Aorta (tissue), 5 donors: ENCODE data around the gene TRPM3. TPM values are rescaled to one million over a fixed set of nuclear protein-coding genes. Genes with fewer than 3 reads are reported as not detected.

Source experiments
- ATAC-seq: fragments of 200-7000 bp; cut with Tn5 transposase; one replicate; pipeline ENCODE4 v1.9.1; 2022; ENCODE audit warnings: moderate library complexity; ENCODE audit not compliant: low FRiP score
- DNase-seq, 2 donors: peaks; one replicate each; pipeline ENCODE4 v3.0.0-alpha.2; 2020
- H3K27ac ChIP-seq, 2 donors: one replicate each; pipeline ENCODE4 v1.5.1; 2013; ENCODE audit warnings: low read length in 2 of 2, mild to moderate bottlenecking in 2 of 2, moderate library complexity in 2 of 2, control low read depth in 1 of 2, inconsistent platforms in 1 of 2, low read depth in 1 of 2
- H3K27me3 ChIP-seq, 2 donors: one replicate each; pipeline ENCODE4 v1.6.1; 2013; ENCODE audit warnings: control low read depth in 1 of 2, low read length in 1 of 2, mild to moderate bottlenecking in 1 of 2, moderate library complexity in 1 of 2; ENCODE audit not compliant: insufficient read depth in 2 of 2, control insufficient read depth in 1 of 2
- H3K36me3 ChIP-seq, 2 donors: one replicate each; pipeline ENCODE4 v1.6.1; 2013; ENCODE audit warnings: control low read depth in 1 of 2, low read length in 1 of 2, mild to moderate bottlenecking in 1 of 2; ENCODE audit not compliant: insufficient read depth in 2 of 2, control insufficient read depth in 1 of 2
- H3K4me1 ChIP-seq, 2 donors: one replicate each; pipeline ENCODE4 v1.6.1; 2013; ENCODE audit warnings: low read length in 2 of 2, control low read depth in 1 of 2, mild to moderate bottlenecking in 1 of 2, moderate library complexity in 1 of 2; ENCODE audit not compliant: insufficient read depth in 2 of 2, control insufficient read depth in 1 of 2
- H3K4me3 ChIP-seq, 2 donors: one replicate each; pipeline ENCODE4 v1.5.1; 2013; ENCODE audit warnings: low read length in 2 of 2, control low read depth in 1 of 2, mild to moderate bottlenecking in 1 of 2
- H3K9me3 ChIP-seq: one replicate; pipeline ENCODE4 v1.6.1; 2013; ENCODE audit warnings: mild to moderate bottlenecking, low read length; ENCODE audit not compliant: control insufficient read depth
- WGBS, 2 donors: extraction: QIAGEN DNeasy Blood & Tissue Kit; methylation state at CpG; one replicate each; pipeline ENCODE4 v1.1.7; 2013; 5-methylcytosine and 5-hydroxymethylcytosine counted together
- intact Hi-C, 2 donors: fragments of 100-400 bp; cut with DNase I; formaldehyde crosslinking; loops; one replicate each; pipeline versions ENCODE4 v1.14.2 to v1.15.0; 2022
- polyA plus RNA-seq, 2 donors: library from polyadenylated mRNA; stranded (reverse); fragments of 200-250 nt; gene quantifications; one replicate each; pipeline ENCODE4 v1.2.3, GENCODE V29; 2013
- total RNA-seq, 2 donors: library from RNA; stranded (reverse); fragmentation: NEBNext Ultra II Directional; extraction: Animal tissue kit (Norgen Biotek cat#: 25700); gene quantifications; one replicate each; pipeline ENCODE4 v1.2.1, GENCODE V29; 2021
- donor health status: healthy with polysubstance abuse.
- donor health status: Bipolar disorder and iron deficiency.
- donor health status: DM: no; HTN: no; CAD: no.
- donor health status: DM: no; HTN: no; CAD: no.
- donor health status: DM: yes; HTN: yes; CAD: no.

Gene TRPM3
- total and polyA plus RNA-seq, 4 donors, result 0.13 to 5.7 (median 1.7) TPM

DNA sequence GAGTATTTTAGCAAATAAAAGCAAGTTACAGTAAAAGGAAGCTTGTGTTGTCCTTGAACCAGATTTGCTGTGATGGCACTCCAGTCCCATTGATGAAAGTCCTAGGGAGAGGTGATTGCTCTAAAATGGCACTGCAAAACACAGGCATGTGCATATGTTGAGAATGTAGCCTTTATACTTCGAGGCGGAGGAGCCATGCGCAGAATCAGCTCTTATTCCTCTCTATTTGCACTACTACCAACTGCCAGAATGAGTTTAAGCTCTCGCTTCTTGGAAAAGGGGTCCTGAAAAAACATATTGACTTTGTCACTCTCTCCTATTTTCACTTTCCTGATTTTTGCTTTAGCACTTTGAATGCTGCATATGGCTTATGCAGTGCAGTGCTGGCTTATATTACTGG lies 429.0 kb downstream of the TRPM3 start:
- DNase-seq, result no peak

DNA sequence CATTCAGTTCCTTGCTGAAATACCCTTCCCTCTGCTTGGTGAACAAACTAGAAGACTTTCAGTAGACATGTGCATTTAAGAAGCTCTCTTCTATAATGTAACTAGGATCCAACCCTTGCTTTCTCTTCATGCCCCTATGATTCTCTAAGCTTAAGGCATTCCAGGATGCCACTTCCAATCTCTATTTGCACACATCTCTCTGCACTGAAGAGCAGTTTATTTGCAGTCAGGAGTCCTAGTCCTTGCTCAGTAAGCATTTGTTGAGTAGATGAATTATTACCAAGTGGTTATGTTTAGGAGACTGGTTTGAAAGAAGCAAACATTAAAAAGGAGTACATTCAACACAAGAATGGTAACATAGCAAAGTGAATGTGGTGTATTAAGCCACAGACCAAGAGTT lies 432.7 kb downstream of the TRPM3 start:
- ATAC-seq, result no peak

More for the DNA sequence above, 429.0 kb downstream of the TRPM3 start:
- ATAC-seq, result no peak
- WGBS, 2 donors, result 93 to 96% methylated on average over 4 of the region's 4 CpGs
- Histone ChIP-seq H3K9me3 (no peaks in the 10 kb centered on the region), H3K27ac (no peak overlapping the region), H3K4me1 (no peaks in the 10 kb centered on the region), H3K4me3 (no peak overlapping the region), H3K27me3 (no peaks in the 10 kb centered on the region), H3K36me3 (no peaks in the 10 kb centered on the region)
- intact Hi-C loops, result no loop called here

DNA sequence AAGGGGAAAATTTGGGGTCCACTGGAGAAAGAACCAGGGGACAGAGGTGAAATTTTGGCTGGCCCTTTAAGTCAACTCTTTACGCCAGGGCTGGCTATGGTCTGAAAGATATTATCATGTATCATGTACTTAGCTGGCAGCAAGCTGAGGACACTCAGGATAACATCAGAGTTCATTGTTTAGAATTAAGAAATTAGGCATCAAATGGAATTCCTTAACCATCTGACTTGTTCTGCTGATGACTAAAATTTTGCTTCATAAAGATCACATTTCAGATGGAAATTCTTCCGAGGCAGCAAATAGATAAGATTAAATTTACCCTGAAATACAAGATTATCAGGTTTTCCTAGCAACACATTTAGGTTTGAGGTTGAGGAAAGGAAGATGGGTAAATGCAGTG lies 437.6 kb downstream of the TRPM3 start:
- WGBS, 2 donors, result 81 to 82% methylated on average over 2 of the region's 2 CpGs
- no peak for ATAC-seq
- no peaks in the 10 kb centered on the region for H3K4me1 ChIP-seq
- H3K27me3 ChIP-seq, result no peaks in the 10 kb centered on the region
- no peak for DNase-seq
- H3K36me3 ChIP-seq, result no peaks in the 10 kb centered on the region
- intact Hi-C loops, result no loop called here
- no peaks in the 10 kb centered on the region for H3K9me3 ChIP-seq
- H3K4me3 ChIP-seq, result no peak overlapping the region
- H3K27ac ChIP-seq, result no peak overlapping the region

More for the DNA sequence above, 432.7 kb downstream of the TRPM3 start:
- no peaks in the 10 kb centered on the region for H3K4me1 ChIP-seq
- intact Hi-C loops, result no loop called here
- DNase-seq, result no peak
- H3K4me3 ChIP-seq, result no peak overlapping the region
- H3K27ac ChIP-seq, result no peak overlapping the region
- no peaks in the 10 kb centered on the region for H3K36me3 ChIP-seq
- H3K9me3 ChIP-seq, result no peaks in the 10 kb centered on the region
- no peaks in the 10 kb centered on the region for H3K27me3 ChIP-seq

DNA sequence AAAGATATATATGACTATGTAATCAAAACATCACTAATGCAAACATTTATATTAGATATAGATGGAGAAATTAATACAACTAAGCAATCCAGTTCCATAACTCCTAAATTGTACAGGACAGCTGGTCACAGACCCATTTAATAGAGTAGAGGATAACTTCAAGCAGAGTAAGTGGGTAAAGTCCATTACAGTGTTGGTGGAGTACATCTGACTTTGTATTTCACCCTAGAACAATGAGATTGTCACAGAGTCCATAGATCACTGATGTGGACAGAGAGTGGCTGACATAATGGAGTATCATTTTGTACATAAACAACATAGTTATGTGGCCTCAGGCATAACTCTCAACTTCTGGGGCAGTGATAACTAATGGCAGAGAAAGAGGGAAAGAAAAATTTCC lies 439.1 kb downstream of the TRPM3 start:
- ATAC-seq (no peak), DNase-seq (no peak)
- H3K4me3 ChIP-seq, result no peak overlapping the region
- intact Hi-C loops, result no loop called here
- H3K36me3 ChIP-seq, result no peaks in the 10 kb centered on the region
- H3K27ac ChIP-seq, result no peak overlapping the region
- H3K27me3 ChIP-seq, result no peaks in the 10 kb centered on the region
- no peaks in the 10 kb centered on the region for H3K4me1 ChIP-seq
- H3K9me3 ChIP-seq, result no peaks in the 10 kb centered on the region

DNA sequence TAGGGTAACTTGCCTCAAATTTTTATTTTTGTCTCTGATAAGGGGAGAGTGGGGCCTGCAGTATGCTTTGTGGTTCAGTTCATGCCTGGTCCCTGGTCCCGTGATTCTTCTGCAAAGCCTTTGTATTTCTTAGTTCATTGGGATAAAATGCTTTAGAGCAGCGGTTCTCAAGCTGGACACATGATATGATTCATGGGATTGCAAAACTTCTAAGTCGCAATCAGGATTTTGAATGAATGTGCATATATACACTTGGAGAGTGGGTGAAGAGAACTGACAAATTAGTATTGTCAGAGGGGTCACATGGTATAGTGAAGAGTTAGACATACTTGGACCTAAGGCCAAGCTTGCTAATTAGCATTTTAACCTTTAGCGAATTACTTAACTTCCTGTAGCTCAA lies 441.6 kb downstream of the TRPM3 start:
- ATAC-seq (no peak), DNase-seq (no peak)
- H3K9me3 ChIP-seq, result no peaks in the 10 kb centered on the region
- no peak overlapping the region for H3K4me3 ChIP-seq
- intact Hi-C loops, result no loop called here
- no peaks in the 10 kb centered on the region for H3K36me3 ChIP-seq
- H3K27me3 ChIP-seq, result no peaks in the 10 kb centered on the region
- H3K4me1 ChIP-seq, result no peaks in the 10 kb centered on the region
- H3K27ac ChIP-seq, result no peak overlapping the region
- 82 to 85% methylated on average over 4 of the region's 4 CpGs for WGBS, 2 donors

DNA sequence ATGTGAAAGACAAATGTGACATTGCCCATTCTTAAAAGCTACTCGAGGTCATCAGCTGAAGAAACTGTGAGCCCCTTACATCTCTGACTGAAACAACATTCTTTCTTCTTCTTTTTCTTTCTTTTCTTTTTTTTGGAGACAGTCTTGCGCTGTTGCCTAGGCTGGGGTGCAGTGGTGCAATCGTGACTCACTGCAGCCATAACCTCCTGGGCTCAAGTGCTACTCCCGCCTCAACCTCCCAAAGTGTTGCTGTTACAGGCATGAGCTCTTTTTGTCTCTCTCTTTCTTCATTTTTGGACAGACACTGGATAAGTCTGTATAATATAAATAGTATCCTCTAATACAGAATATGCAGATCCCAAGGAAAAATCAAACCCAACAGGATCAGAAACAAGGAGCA lies 443.3 kb downstream of the TRPM3 start:
- Histone ChIP-seq H3K27me3 (no peaks in the 10 kb centered on the region), H3K4me3 (no peak overlapping the region), H3K36me3 (no peaks in the 10 kb centered on the region), H3K9me3 (no peaks in the 10 kb centered on the region), H3K4me1 (no peaks in the 10 kb centered on the region), H3K27ac (no peak overlapping the region)
- 75 to 78% methylated on average over 4 of the region's 4 CpGs for WGBS, 2 donors
- ATAC-seq (peak; percentile 46), DNase-seq (no peak)
- intact Hi-C loops, result no loop called here

DNA sequence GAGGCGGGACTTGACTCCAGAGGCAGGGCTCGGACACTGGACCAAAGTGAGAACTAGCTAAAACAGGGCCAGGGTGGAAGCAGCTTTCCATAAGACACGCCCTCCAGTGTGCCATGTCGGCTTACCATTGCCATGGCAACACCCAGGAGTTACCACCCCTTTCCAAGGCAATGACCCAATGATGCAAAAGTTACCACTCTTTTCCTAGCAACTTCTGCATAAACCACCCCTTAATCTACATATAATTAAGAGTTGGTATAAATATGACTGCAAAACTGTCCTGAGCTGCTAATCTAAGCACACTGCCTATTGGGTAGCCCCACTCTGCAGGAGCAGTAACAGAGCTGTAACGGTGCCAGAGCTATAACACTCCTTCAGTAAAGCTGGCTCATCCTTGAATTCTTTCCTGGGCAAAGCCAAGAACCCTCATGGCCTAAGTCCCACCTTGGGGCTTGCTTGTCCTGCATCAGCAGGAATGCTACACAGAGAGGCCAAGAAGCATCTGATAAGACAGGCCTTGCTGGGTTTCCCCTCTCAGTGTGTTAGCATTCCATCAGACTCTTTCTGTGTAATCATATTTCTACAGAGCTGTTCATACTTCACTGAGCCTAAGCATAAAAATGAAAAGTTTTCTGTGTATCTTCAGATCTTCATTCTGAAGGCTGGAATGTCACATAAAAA lies 444.2 kb downstream of the TRPM3 start:
- no peak for DNase-seq
- ATAC-seq, result no peak
- Histone ChIP-seq H3K27me3 (no peaks in the 10 kb centered on the region), H3K9me3 (no peaks in the 10 kb centered on the region), H3K4me3 (no peak overlapping the region), H3K36me3 (no peaks in the 10 kb centered on the region), H3K27ac (no peak overlapping the region), H3K4me1 (no peaks in the 10 kb centered on the region)
- 90% methylated on average over 5 of the region's 5 CpGs for WGBS, 2 donors
- intact Hi-C loops, result no loop called here

DNA sequence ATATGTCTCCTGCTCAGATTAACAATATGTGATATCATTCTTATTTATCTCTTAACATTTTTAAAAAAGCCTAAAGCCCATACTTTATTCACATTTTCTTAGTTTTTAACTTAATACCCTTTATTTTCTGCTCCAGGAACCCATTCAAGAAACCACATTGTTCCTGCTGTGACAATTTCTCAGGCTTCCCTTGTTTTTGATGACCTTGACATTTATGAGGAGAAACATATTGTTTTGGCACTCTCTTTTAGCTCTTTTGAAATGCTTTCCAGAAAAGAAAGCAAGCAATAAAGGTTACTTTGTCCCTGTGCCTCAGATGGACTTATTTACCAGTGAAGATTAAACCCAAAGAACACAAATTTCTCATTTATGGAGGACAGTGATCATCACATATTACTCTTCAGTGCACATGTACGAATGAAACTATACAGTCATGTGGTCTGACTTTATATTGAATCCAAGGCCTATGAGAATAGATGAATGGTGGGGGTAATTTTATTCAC lies 445.5 kb downstream of the TRPM3 start:
- DNase-seq, result no peak
- Histone ChIP-seq H3K4me1 (no peaks in the 10 kb centered on the region), H3K36me3 (no peaks in the 10 kb centered on the region), H3K27ac (no peak overlapping the region), H3K4me3 (no peak overlapping the region), H3K27me3 (no peaks in the 10 kb centered on the region), H3K9me3 (no peaks in the 10 kb centered on the region)
- 88 to 93% methylated on average over 1 of the region's 1 CpG for WGBS, 2 donors
- ATAC-seq, result no peak
- intact Hi-C loops, result no loop called here

DNA sequence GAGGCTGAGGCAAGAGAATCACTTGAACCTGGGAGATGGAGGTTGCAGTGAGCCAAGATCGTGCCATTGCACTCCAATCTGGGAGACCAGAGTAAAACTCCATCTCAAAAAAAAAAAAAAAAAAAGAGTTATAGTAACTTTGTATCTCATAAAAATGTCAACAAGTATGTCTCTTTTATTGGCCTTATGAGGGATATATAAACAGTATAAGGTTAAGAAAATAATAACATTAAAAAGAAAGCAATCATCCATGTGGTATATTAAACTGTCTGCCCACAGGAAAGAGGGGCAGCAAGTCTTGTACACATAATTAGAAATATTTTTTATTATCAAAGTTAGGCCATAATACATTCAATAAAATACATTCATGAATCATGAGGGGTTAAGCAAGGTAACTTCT lies 447.6 kb downstream of the TRPM3 start:
- intact Hi-C loops, result no loop called here
- DNase-seq, result no peak
- H3K9me3 ChIP-seq, result no peaks in the 10 kb centered on the region
- no peak overlapping the region for H3K4me3 ChIP-seq
- H3K27ac ChIP-seq, result no peak overlapping the region
- 82 to 86% methylated on average over 1 of the region's 1 CpG for WGBS, 2 donors
- H3K27me3 ChIP-seq, result no peaks in the 10 kb centered on the region
- H3K36me3 ChIP-seq, result no peaks in the 10 kb centered on the region
- H3K4me1 ChIP-seq, result no peaks in the 10 kb centered on the region
- no peak for ATAC-seq
